K562 (cell line): ENCODE results near the gene CMTM1. TPM values are rescaled to one million over a fixed set of nuclear protein-coding genes. Genes with fewer than 3 reads are reported as not detected.

Source experiments
- ATAC-seq: fragments of 200-7000 bp; cut with Tn5 transposase; 3 replicates; pipeline ENCODE4 v1.9.1; 2020; ENCODE audit warnings: moderate library complexity
- BruUV-seq: library from RNA; stranded (reverse); fragments of 400-500 nt; replicated peaks from 2 replicates; lab custom pipeline; 2021; lab: Mats Ljungman, UMichigan
- CTCF ChIA-PET: fragments of 300-600 bp; formaldehyde crosslinking; extraction: SDS; loops from one replicate; lab custom pipeline; 2021; ENCODE audit warnings: low intra/inter-chr PET ratio; lab: Yijun Ruan, JAX
- POLR2A ChIA-PET: fragments of 300-600, 350-650 bp; sonication (Branson Sonifier 250); formaldehyde crosslinking; extraction: SDS; loops from one replicate; lab custom pipeline; 2021; ENCODE audit warnings: antibody characterized with exemption, inconsistent platforms; lab: Yijun Ruan, JAX
- DNase-seq, 4 experiments: peaks; one replicate each; pipeline versions ENCODE4 v3.0.0 to v3.0.0-alpha.2; 2011 to 2018; ENCODE audit warnings: low spot score in 3 of 4, mixed read lengths in 3 of 4; ENCODE audit errors: extremely low read depth in 1 of 4
- FAIRE-seq: peaks from 2 replicates; lab custom pipeline; 2011; peaks lifted over from hg19 to GRCh38; lab: Jason Lieb, UNC
- H2AFZ ChIP-seq: 2 replicates; pipeline ENCODE4 v1.6.0; 2011; ENCODE audit warnings: low read depth, low read length, control low read depth, inconsistent platforms
- H3K27ac ChIP-seq: fragments of 200-600 bp; 3 replicates; pipeline ENCODE4 v1.8.0; 2011; ENCODE audit warnings: low read depth, mild to moderate bottlenecking, control low read depth, inconsistent platforms, low read length, moderate library complexity, mixed read lengths; ENCODE audit errors: extremely low read depth
- H3K27me3 ChIP-seq, 2 experiments: fragments of 300-600 bp in 1 of 2; 2 replicates in 1 of 2; 3 replicates in 1 of 2; pipeline versions ENCODE4 v1.6.0 to v1.8.0; 2011; ENCODE audit warnings: inconsistent platforms in 2 of 2, low read length in 2 of 2, mild to moderate bottlenecking in 1 of 2, mixed read lengths in 1 of 2, moderate library complexity in 1 of 2; ENCODE audit not compliant: control insufficient read depth in 2 of 2, insufficient read depth in 2 of 2
- H3K36me3 ChIP-seq: fragments of 300-600 bp; 3 replicates; pipeline ENCODE4 v1.8.0; 2011; ENCODE audit warnings: mild to moderate bottlenecking, low read length, inconsistent platforms; ENCODE audit not compliant: control insufficient read depth, insufficient read depth
- H3K4me1 ChIP-seq, 2 experiments: fragments of 200-600 bp in 1 of 2; replicated peaks in 1 of 2; 2 replicates in 1 of 2; 3 replicates in 1 of 2; pipeline versions ENCODE4 v1.5.1 to v1.8.0; 2011; ENCODE audit warnings: inconsistent platforms in 2 of 2, low read length in 2 of 2, mild to moderate bottlenecking in 1 of 2, mixed read lengths in 1 of 2, moderate library complexity in 1 of 2; ENCODE audit not compliant: control insufficient read depth in 2 of 2, insufficient read depth in 2 of 2
- H3K4me2 ChIP-seq: 2 replicates; pipeline ENCODE4 v1.6.1; 2011; ENCODE audit warnings: low read length, control low read depth, inconsistent platforms, mixed read lengths; ENCODE audit not compliant: insufficient read depth
- H3K4me3 ChIP-seq: fragments of 200-600 bp; sonication (generic), shearing (Covaris generic); 2 replicates; pipeline ENCODE4 v1.5.1; 2016; ENCODE audit warnings: control low read depth, inconsistent platforms
- H3K79me2 ChIP-seq: fragments of 200-600 bp; 3 replicates; pipeline ENCODE4 v1.8.0; 2011; ENCODE audit warnings: low read length, inconsistent platforms; ENCODE audit not compliant: control insufficient read depth, insufficient read depth
- H3K9ac ChIP-seq, 2 experiments: 2 replicates each; pipeline versions ENCODE4 v1.6.0 to v1.6.1; 2011; ENCODE audit warnings: low read depth in 2 of 2, low read length in 2 of 2, control low read depth in 1 of 2, inconsistent platforms in 1 of 2, mild to moderate bottlenecking in 1 of 2, mixed read lengths in 1 of 2; ENCODE audit not compliant: insufficient read depth in 1 of 2
- H3K9me1 ChIP-seq: one replicate; pipeline ENCODE4 v1.6.0; 2011; ENCODE audit warnings: inconsistent platforms, mild to moderate bottlenecking, low read length, moderate library complexity; ENCODE audit not compliant: control insufficient read depth, insufficient read depth
- H3K9me3 ChIP-seq: replicated peaks from 2 replicates; pipeline ENCODE4 v1.5.1; 2011; ENCODE audit warnings: low read depth, low read length, inconsistent platforms; ENCODE audit not compliant: control insufficient read depth, insufficient read depth
- H4K20me1 ChIP-seq: replicated peaks from 2 replicates; pipeline ENCODE4 v1.6.1; 2011; ENCODE audit warnings: low read length, inconsistent platforms, mixed read lengths; ENCODE audit not compliant: control insufficient read depth, insufficient read depth
- BACH1 ChIP-seq: fragments of 200-800 bp; sonication (Bioruptor generic); IDR thresholded peaks from 2 replicates; pipeline ENCODE4 v1.6.1; 2016; ENCODE audit warnings: missing genetic modification characterization, missing compliant biosample characterization
- BHLHE40 ChIP-seq: IDR thresholded peaks from 2 replicates; pipeline ENCODE4 v1.6.1; 2011; ENCODE audit warnings: low read length, improper control_type of control experiment
- BRF1 ChIP-seq: IDR thresholded peaks from 3 replicates; pipeline ENCODE4 v1.6.1; 2011; ENCODE audit warnings: borderline replicate concordance, mild to moderate bottlenecking; ENCODE audit not compliant: insufficient read length; ENCODE audit errors: extremely low read depth
- C11orf30 ChIP-seq: fragments of 450-650 bp; IDR thresholded peaks from 2 replicates; pipeline ENCODE4 v1.6.1; 2016; ENCODE audit warnings: low read depth, mild to moderate bottlenecking
- KHSRP ChIP-seq: fragments of 450-650 bp; IDR thresholded peaks from 2 replicates; pipeline ENCODE4 v1.6.1; 2017
- KLF1 ChIP-seq: fragments of 450-650 bp; IDR thresholded peaks from 2 replicates; pipeline ENCODE4 v1.6.1; 2016; ENCODE audit warnings: missing genetic modification characterization, missing compliant biosample characterization
- MAFK ChIP-seq: IDR thresholded peaks from 2 replicates; pipeline ENCODE4 v1.6.1; 2011; ENCODE audit warnings: low read length, improper control_type of control experiment
- NFIC ChIP-seq: fragments of 450-650 bp; IDR thresholded peaks from 2 replicates; pipeline ENCODE4 v1.6.1; 2017; ENCODE audit warnings: mild to moderate bottlenecking, inconsistent platforms
- PHF20 ChIP-seq: fragments of 450-650 bp; IDR thresholded peaks from 2 replicates; pipeline ENCODE4 v1.6.1; 2018; ENCODE audit not compliant: partially characterized antibody
- POLR2A ChIP-seq: fragments of 450-650 bp; conservative IDR thresholded peaks from 2 replicates; pipeline ENCODE4 v1.6.1; 2016
- POLR2G ChIP-seq: fragments of 200-400 bp; formaldehyde crosslinking; IDR thresholded peaks from 2 replicates; pipeline ENCODE4 v1.6.1; 2017; ENCODE audit warnings: low read depth, mild to moderate bottlenecking, antibody characterized with exemption, low read length, moderate library complexity
- ZNF316 ChIP-seq: fragments of 450-650 bp; IDR thresholded peaks from 2 replicates; pipeline ENCODE4 v1.6.1; 2016
- WGBS: fragments of 100-300 bp; shearing (Covaris generic); methylation state at CpG from one replicate; pipeline ENCODE4 v1.1.6; 2016; ENCODE audit warnings: low coverage, mixed read lengths; ENCODE audit not compliant: insufficient coverage; ENCODE audit errors: missing lambda C conversion rate; 5-methylcytosine and 5-hydroxymethylcytosine counted together
- in situ Hi-C: fragments of 300-500 bp; cut with MboI; formaldehyde crosslinking; loops from 4 replicates; pipeline ENCODE4 v1.15.0; 2018; ENCODE audit warnings: inconsistent platforms, mixed read lengths
- intact Hi-C: fragments of 100-400 bp; cut with micrococcal nuclease; formaldehyde crosslinking; loops from 2 replicates; pipeline ENCODE4 v1.14.2; 2022
- polyA plus RNA-seq, 8 experiments: library from polyadenylated mRNA; depleted of rRNA in 4 of 8; stranded (reverse) in 5 of 8; unstranded in 3 of 8; fragments of >200 nt; fragmentation: Nextera tagmentation in 2 of 8; fragmentation: Illumina TruSeq in 1 of 8; extraction: Ambion mirVana in 2 of 8; extraction: Trizol in 1 of 8; gene quantifications; 2 replicates each; pipeline versions ENCODE4 v1.2.1 to v1.2.3, GENCODE V29; 2011 to 2014; ENCODE audit warnings: inconsistent platforms in 1 of 8, missing spikeins in 1 of 8
- total RNA-seq, 7 experiments: library from RNA; depleted of rRNA in 6 of 7; stranded (reverse); fragments of >200 nt in 6 of 7; fragmentation: Illumina TruSeq in 2 of 7; extraction: Trizol in 2 of 7; gene quantifications; 2 replicates each; pipeline versions ENCODE4 v1.2.1 to v1.2.3, GENCODE V29; 2011 to 2021; ENCODE audit warnings: low replicate concordance in 1 of 7
- TF ChIP-seq, protein P1 (sequence below): fragments of 450-650 bp; IDR thresholded peaks from 2 replicates; pipeline ENCODE4 v1.6.1; 2017; ENCODE audit warnings: mild to moderate bottlenecking, moderate library complexity

The CMTM1 gene
- total and polyA plus RNA-seq, 9 of the 15 experiments (the other 6 are each of a cell fraction or from before 2014, with no cell fraction given): 0.25 to 2.6 (median 1.1) TPM; not detected in 2

DNA sequence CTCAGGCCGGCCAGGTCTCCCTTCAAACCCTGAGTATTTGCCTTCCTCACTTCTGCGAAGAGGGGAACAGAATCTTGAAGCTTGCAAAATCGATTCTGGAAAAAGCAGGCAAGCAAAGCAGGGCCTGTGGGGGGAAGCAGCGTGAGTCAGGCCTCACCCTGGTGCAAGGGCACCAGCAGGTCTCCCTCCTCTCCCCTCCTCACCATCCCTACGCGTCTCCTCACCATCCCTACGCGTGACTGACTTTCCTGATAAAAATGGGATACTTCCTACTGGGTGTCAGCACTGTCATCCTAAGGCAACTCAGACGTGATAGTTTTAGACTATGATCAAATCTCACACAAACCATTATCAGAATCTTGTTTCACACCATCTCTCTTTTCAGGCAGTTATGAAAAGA, 50.4 kb downstream of the CMTM1 start:
- BruUV-seq: no TSS peak
- no peak for FAIRE-seq
- in situ Hi-C loops: no loop called here
- H4K20me1 ChIP-seq: no peaks in the 10 kb centered on the region
- H3K9me3 ChIP-seq: no peaks in the 10 kb centered on the region
- no peak for ATAC-seq
- no peak overlapping the region for H3K4me2 ChIP-seq
- DNase-seq: no peak
- POLR2A ChIA-PET: interaction anchor here (1.0 to 2.1 kb wide), 5 partner anchors 8 to 75 kb away, joined by 3 to 8 read pairs (median 4); no protein-coding TSS in a partner anchor
- no peaks in the 10 kb centered on the region for H3K27me3 ChIP-seq
- no peaks in the 10 kb centered on the region for H3K9me1 ChIP-seq
- peaks cover 30 to 51% of the 10 kb centered on the region in 2 experiments for H3K4me1 ChIP-seq
- no peak overlapping the region for H2AFZ ChIP-seq
- H3K9ac ChIP-seq: no peak overlapping the region
- CTCF ChIA-PET: no interaction called here
- 50% methylated on average over 9 of the region's 9 CpGs for WGBS
- no peak overlapping the region for H3K4me3 ChIP-seq
- TF ChIP-seq PHF20 (no peak), POLR2G (0 out of 2 replicates have a peak, but pooled peaks have one; percentile 24)
- TF ChIP-seq, all 486 proteins: peak for 1
- intact Hi-C loops: loop anchor here (5.0 kb wide), 1 partner anchor 81 kb away; the partner anchor contains the start of gene CMTM4
- no peak overlapping the region for H3K27ac ChIP-seq
- peaks cover 56% of the 10 kb centered on the region for H3K36me3 ChIP-seq
- H3K79me2 ChIP-seq: no peaks in the 10 kb centered on the region

DNA sequence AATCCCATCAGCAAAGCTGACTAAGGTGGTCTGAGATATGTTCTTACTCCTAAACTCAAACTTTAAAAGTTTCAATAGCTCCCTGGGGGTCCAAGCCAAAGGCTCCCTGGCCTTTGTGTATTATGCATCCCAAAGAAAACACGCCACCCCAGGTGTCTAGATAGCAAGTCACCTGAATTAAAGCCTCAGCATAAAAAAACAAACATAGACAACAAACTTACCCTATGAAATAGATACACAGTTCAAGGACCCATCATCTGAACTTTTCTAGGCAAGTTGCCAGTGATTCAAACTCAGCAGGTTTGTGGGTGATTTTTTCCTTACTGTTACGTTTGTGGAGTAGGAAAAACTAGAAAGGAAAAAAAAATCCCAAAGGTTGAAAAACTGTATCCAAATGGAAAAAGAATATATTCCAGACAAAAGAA, 50.8 kb downstream of the CMTM1 start:
- CTCF ChIA-PET: no interaction called here
- Histone ChIP-seq H3K4me2 (no peak overlapping the region), H3K4me3 (no peak overlapping the region), H3K79me2 (no peaks in the 10 kb centered on the region), H3K9ac (no peak overlapping the region), H3K36me3 (peaks cover 54% of the 10 kb centered on the region)
- peak; percentile 64 for FAIRE-seq
- TF ChIP-seq BRF1 (no peak), C11orf30 (0 out of 2 replicates have a peak, but pooled peaks have one; percentile 4), BHLHE40 (no peak), KLF1 (no peak), BACH1 (tag) (peak; percentile 32; the same call in 1 of the 2 replicates), KHSRP (no peak), POLR2A (no peak), ZNF316 (0 out of 2 replicates have a peak, but pooled peaks have one; percentile 8), NFIC (peak; percentile 74), MAFK (0 out of 2 replicates have a peak, but pooled peaks have one; percentile 2)
- TF ChIP-seq, protein P1, sequence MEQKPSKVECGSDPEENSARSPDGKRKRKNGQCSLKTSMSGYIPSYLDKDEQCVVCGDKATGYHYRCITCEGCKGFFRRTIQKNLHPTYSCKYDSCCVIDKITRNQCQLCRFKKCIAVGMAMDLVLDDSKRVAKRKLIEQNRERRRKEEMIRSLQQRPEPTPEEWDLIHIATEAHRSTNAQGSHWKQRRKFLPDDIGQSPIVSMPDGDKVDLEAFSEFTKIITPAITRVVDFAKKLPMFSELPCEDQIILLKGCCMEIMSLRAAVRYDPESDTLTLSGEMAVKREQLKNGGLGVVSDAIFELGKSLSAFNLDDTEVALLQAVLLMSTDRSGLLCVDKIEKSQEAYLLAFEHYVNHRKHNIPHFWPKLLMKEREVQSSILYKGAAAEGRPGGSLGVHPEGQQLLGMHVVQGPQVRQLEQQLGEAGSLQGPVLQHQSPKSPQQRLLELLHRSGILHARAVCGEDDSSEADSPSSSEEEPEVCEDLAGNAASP: no peak
- TF ChIP-seq, all 486 proteins: peak for 5
- ATAC-seq (no peak), DNase-seq (peak in 1 of 4 experiments; percentile 41)
- H4K20me1 ChIP-seq: no peaks in the 10 kb centered on the region
- H3K27me3 ChIP-seq: no peaks in the 10 kb centered on the region
- POLR2A ChIA-PET: interaction anchor here (1.0 to 2.1 kb wide), 6 partner anchors 9 to 74 kb away, joined by 3 to 8 read pairs (median 4); no protein-coding TSS in a partner anchor
- whole genome bisulfite sequencing: 43% methylated on average over 2 of the region's 2 CpGs
- no TSS peak for BruUV-seq
- H3K9me3 ChIP-seq: no peaks in the 10 kb centered on the region
- H3K4me1 ChIP-seq: peaks cover 34 to 51% of the 10 kb centered on the region in 2 experiments
- H3K27ac ChIP-seq: peak overlapping the region; percentile 78; the same call in 1 of the 3 replicates
- intact Hi-C loops: loop anchor here (5.0 kb wide), 1 partner anchor 80 kb away; the partner anchor contains the start of gene CMTM4
- no peaks in the 10 kb centered on the region for H3K9me1 ChIP-seq
- in situ Hi-C loops: no loop called here
- no peak overlapping the region for H2AFZ ChIP-seq
